ENCODE measurements around the gene SUCLG1.

The SUCLG1 gene

DNA sequence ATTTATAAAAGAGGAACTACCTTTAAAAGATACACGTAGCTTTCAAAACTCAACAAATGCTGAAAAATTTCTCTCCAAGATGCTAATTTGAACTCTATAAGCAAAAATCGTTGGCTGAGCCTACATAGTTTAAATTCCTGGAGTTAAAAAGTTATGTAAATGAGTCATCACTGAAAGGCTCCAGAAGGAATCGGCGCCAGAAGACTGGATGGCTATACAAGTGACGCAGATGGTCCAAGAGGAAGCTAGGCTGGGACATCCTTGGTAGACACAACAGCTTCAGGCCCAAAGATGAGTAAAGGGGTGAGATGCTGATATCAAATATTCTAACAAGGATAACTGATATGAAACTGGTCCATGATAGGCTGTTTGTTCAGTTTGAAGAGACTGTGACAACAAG is 34.4 kb upstream of the SUCLG1 start:
- peak; percentile 71 for DNase-seq (ENCODE audit: extremely low read depth, low read depth)
- H3K4me3 ChIP-seq (replicated peaks; ENCODE audit: low read depth, low read length) = no peak overlapping the region
- TF ChIP-seq, protein P1, sequence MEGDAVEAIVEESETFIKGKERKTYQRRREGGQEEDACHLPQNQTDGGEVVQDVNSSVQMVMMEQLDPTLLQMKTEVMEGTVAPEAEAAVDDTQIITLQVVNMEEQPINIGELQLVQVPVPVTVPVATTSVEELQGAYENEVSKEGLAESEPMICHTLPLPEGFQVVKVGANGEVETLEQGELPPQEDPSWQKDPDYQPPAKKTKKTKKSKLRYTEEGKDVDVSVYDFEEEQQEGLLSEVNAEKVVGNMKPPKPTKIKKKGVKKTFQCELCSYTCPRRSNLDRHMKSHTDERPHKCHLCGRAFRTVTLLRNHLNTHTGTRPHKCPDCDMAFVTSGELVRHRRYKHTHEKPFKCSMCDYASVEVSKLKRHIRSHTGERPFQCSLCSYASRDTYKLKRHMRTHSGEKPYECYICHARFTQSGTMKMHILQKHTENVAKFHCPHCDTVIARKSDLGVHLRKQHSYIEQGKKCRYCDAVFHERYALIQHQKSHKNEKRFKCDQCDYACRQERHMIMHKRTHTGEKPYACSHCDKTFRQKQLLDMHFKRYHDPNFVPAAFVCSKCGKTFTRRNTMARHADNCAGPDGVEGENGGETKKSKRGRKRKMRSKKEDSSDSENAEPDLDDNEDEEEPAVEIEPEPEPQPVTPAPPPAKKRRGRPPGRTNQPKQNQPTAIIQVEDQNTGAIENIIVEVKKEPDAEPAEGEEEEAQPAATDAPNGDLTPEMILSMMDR (IDR thresholded peaks at IDR 0.05; ENCODE audit: low read depth, low read length, missing control alignments) = no peak

GRCh38 chr2:84492571-84492970 is 33.5 kb upstream of the SUCLG1 start:
- DNase-seq (ENCODE audit: extremely low read depth, low read depth) = no peak
- TF ChIP-seq, protein P1 (IDR thresholded peaks at IDR 0.05; ENCODE audit: low read depth, low read length, missing control alignments) = no peak
- H3K4me3 ChIP-seq (replicated peaks; ENCODE audit: low read depth, low read length) = no peak overlapping the region

- DNase-seq (ENCODE audit: extremely low read depth, low read depth) = no peak
- TF ChIP-seq, protein P1 (IDR thresholded peaks at IDR 0.05; ENCODE audit: low read depth, low read length, missing control alignments) = no peak
- no peak overlapping the region for H3K4me3 ChIP-seq (replicated peaks; ENCODE audit: low read depth, low read length)
Measured at GRCh38 chr2:84491741-84492140, 32.7 kb upstream of the SUCLG1 start.

DNA sequence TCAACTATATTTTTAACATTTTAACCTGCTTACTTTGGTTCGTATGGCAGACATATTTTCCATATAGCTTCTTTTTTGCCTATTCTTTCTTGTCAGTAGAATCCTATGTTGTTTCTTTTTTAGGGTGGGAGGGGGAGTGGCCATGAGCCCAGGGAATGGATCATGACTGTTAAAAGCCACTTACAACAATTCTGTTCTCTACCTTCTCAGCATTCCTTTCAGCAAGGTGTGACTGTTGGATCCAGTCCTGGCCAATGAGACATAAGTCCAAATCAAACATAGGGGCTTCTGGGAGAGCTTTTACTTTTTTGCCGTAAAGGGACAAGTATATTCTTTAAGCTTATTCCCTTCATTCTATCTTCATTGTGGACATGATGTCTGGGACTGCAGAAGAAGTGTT is 32.2 kb upstream of the SUCLG1 start:
- DNase-seq (ENCODE audit: extremely low read depth, low read depth) = no peak
- TF ChIP-seq, protein P1 (IDR thresholded peaks at IDR 0.05; ENCODE audit: low read depth, low read length, missing control alignments) = no peak
- no peak overlapping the region for H3K4me3 ChIP-seq (replicated peaks; ENCODE audit: low read depth, low read length)

DNA sequence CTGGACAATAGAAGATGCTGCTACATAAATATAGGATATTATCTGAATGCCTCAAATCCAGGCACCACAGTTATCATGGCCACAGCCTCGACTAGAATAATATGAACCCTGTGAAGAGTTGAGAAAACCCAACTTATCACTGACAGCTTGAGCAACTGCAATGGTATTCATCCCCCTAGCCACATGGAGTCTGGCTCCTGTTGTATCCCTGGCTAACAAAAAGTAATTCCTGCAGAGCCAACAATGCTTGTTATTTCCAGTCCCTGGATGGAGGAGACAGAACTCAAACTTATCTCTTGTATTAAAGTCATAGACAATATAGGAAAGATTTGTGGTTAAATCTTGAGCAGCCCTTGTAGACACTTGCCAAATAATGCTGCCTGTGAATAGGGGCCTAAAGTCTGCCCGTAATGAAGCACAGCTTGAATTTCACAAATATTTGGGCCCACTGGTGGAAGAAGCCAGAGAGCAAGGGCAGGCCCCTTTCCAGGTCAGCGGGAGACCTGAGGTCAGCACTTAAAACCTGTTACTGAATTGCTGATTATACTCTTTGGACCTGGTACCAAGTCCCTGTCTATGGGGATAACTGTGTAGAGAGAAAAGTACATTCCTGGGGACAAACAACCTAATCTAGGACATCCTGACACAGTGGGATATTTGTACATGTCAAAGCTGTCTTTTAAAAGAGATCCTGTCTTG is 28.4 kb upstream of the SUCLG1 start:
- DNase-seq (ENCODE audit: extremely low read depth, low read depth) = no peak
- no peak overlapping the region for H3K4me3 ChIP-seq (replicated peaks; ENCODE audit: low read depth, low read length)
- TF ChIP-seq, protein P1 (IDR thresholded peaks at IDR 0.05; ENCODE audit: low read depth, low read length, missing control alignments) = no peak

DNA sequence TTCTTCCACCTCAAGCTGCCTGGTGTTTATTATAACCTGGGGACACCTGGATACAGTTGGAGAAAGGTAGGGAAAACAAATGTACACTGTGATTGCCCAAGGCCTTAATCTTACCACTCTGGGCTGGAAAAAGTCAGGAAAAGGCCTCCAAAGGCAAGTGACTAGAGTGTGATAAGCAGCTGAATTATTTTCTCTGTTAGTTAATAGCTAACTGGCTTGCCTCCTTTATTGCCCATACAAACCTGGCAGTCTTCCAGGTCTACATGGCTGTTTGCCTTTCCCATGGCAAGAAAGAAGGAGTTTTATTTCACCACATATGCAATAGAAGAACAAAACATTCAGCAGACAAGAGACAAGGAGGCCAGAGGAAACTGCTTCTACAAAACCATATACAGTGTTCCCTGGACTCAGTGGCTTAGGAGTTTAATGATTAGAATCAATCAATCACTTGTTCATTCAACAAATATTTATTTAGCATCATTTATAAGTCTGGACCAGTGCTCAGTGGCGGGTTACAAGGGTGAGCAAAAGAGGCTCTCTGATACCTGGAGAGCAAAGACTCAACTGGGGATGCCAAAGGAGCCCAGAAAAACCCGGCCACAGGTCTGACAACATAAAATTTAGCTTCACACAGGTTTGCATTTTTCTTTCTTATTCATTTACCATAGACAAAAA is 27.5 kb upstream of the SUCLG1 start:
- TF ChIP-seq, protein P1 (IDR thresholded peaks at IDR 0.05; ENCODE audit: low read depth, low read length, missing control alignments) = no peak
- no peak for DNase-seq (ENCODE audit: extremely low read depth, low read depth)
- no peak overlapping the region for H3K4me3 ChIP-seq (replicated peaks; ENCODE audit: low read depth, low read length)
